Smooth muscle cell of the umbilical artery (primary cell): ENCODE results near the gene MYO1D. TPM values are rescaled to one million over a fixed set of nuclear protein-coding genes. Genes with fewer than 3 reads are reported as not detected.

Experiments
- total RNA-seq: library from RNA; depleted of rRNA; stranded (reverse); fragments of >200 nt; gene quantifications from 2 replicates; pipeline ENCODE4 v1.2.3, GENCODE V29; 2014

The MYO1D gene
- total RNA-seq: 3.5 and 4.2 TPM in 2 replicates

GRCh38 chr17:32876417-32877163 lies at the start of gene MYO1D:
TSS of gene MYO1D (minus strand) at chr17:32877124. CDS start at chr17:32876872, 252 bp downstream.

GRCh38 chr17:32486701-32487472 lies 390.0 kb downstream of the MYO1D start, which contains the start of gene CDK5R1:
TSS of gene CDK5R1 (plus strand) at chr17:32486993. CDS start at chr17:32487621, 628 bp downstream.

GRCh38 chr17:32444301-32445073 lies 432.4 kb downstream of the MYO1D start, which contains the start of gene PSMD11:
TSS of gene PSMD11 (plus strand) at chr17:32444510. CDS start at chr17:32444524, 14 bp downstream.

Other genes starting within 250 kb of the MYO1D start
- 87.3 and 172 TPM in 2 replicates for gene TMEM98, start 51.0 kb upstream of the MYO1D start, total RNA-seq
- not detected in 2 replicates for gene SPACA3, start 114.7 kb upstream of the MYO1D start, total RNA-seq